OCI-LY1 (cell line): Measurements from ENCODE around the gene USP38.

Experiments
- CTCF ChIP-seq: fragments of 200-600 bp; sonication (generic), shearing (Covaris generic); IDR thresholded peaks from 2 replicates; pipeline ENCODE4 v1.5.1; 2017; ENCODE audit warnings: mild to moderate bottlenecking, antibody characterized with exemption, low read length, moderate library complexity, mixed read lengths
- EZH2 ChIP-seq: fragments of 200-600 bp; sonication (generic), shearing (Covaris generic); IDR thresholded peaks from 2 replicates; pipeline ENCODE4 v1.8.0; 2017; ENCODE audit warnings: borderline replicate concordance, mixed run types, mild to moderate bottlenecking, antibody characterized with exemption, low read length, moderate library complexity, mixed read lengths

GRCh38 chr4:143262838-143263237, 78.1 kb downstream of the USP38 start:
- no peak for TF ChIP-seq CTCF
- TF ChIP-seq EZH2: no peak
